T-helper 17 cell (primary cell): ENCODE data around the gene SREBF1. TPM values are rescaled to one million over a fixed set of nuclear protein-coding genes. Genes with fewer than 3 reads are reported as not detected.

Experiments
- ATAC-seq: fragments of 150-1000 bp; cut with Tn5 transposase; 2 replicates; pipeline ENCODE4 v1.10.0; 2021; ENCODE audit warnings: mild to moderate bottlenecking, moderate library complexity
- DNase-seq, 3 donors: peaks; one replicate each; pipeline versions ENCODE4 v3.0.0 to v3.0.0-alpha.2; 2020 to 2021
- H3K9me3 ChIP-seq: one replicate; pipeline ENCODE4 v1.7.0; 2013; ENCODE audit warnings: low read length, mild to moderate bottlenecking; ENCODE audit not compliant: control insufficient read depth, poor library complexity, severe bottlenecking
- H3K27ac Mint-ChIP-seq: one replicate; pipeline ENCODE4 v1.8.0; 2022; ENCODE audit warnings: mild to moderate bottlenecking, moderate library complexity, mixed read lengths
- H3K27me3 Mint-ChIP-seq: one replicate; pipeline ENCODE4 v1.8.0; 2022; ENCODE audit warnings: mixed read lengths
- H3K36me3 Mint-ChIP-seq: one replicate; pipeline ENCODE4 v1.8.0; 2022; ENCODE audit warnings: low read depth, mixed read lengths
- H3K4me1 Mint-ChIP-seq: one replicate; pipeline ENCODE4 v1.8.0; 2022; ENCODE audit warnings: mild to moderate bottlenecking, mixed read lengths
- H3K4me3 Mint-ChIP-seq: one replicate; pipeline ENCODE4 v1.8.0; 2022; ENCODE audit warnings: mild to moderate bottlenecking, moderate library complexity, mixed read lengths
- total RNA-seq, 4 donors: library from RNA in 2 of 4; stranded (reverse) in 2 of 4; gene quantifications; one replicate each; pipeline ENCODE4 v1.2.3 and lab custom pipeline; 2022 to 2026

Gene SREBF1
- total RNA-seq, 2 donors from 2014 or later: 198 to 241 TPM

DNA sequence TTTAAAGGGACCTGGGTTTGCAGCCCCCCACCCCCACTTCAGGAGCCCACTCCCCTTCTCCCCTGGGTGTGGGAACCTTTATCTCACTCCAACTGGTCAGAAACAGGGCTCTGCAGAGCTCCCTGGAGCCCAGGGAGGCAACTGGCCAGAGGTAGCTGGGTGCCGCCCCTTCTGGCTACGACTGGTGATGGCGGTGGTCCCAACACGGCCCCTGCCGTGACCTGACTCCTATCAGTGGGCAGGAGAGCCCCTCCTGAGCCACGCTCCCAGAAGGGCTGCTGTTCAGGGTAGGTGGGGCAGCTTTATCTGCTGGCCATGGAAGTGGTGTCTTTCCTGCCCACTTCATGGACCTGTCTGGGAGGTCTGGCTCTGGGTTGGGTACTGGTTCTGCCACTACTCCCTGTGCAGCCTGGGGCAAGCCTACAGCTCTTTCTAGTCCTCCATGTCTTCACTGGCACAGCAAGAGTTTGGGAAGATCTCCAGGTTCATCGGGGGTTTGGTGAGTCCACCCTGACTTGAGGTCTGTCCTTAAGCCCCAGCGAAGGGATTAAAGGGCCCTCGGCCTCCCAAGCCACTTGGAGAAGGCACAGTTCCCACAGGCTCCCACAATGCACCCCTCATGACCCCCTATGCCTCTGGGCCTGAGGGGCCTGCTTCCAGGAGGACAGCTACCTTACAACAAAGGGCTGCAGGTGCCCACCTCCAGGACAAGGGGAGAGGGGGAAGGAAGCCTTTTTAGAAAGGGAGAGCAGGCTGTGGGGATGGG, 5.5 kb upstream of the SREBF1 start:
- no peak for ATAC-seq
- Mint-ChIP-seq H3K36me3 (no peaks in the 10 kb centered on the region), H3K4me3 (no peak overlapping the region), H3K27me3 (no peaks in the 10 kb centered on the region), H3K27ac (peak overlapping the region; percentile 96), H3K4me1 (peaks cover 23% of the 10 kb centered on the region)
- H3K9me3 ChIP-seq: no peaks in the 10 kb centered on the region
- DNase-seq: no peak

- H3K9me3 ChIP-seq: no peaks in the 10 kb centered on the region
- Mint-ChIP-seq H3K36me3 (no peaks in the 10 kb centered on the region), H3K27ac (peak overlapping the region; percentile 96), H3K27me3 (no peaks in the 10 kb centered on the region), H3K4me1 (peaks cover 24% of the 10 kb centered on the region), H3K4me3 (peak overlapping the region; percentile 15)
- DNase-seq (no peak), ATAC-seq (no peak)
Measured at GRCh38 chr17:17841601-17842025, 4.8 kb upstream of the SREBF1 start.

- H3K9me3 ChIP-seq: no peaks in the 10 kb centered on the region
- ATAC-seq (no peak), DNase-seq (no peak)
- peaks cover 25% of the 10 kb centered on the region for H3K4me1 Mint-ChIP-seq
- H3K27ac Mint-ChIP-seq: peak overlapping the region; percentile 96
- no peaks in the 10 kb centered on the region for H3K36me3 Mint-ChIP-seq
- no peaks in the 10 kb centered on the region for H3K27me3 Mint-ChIP-seq
- H3K4me3 Mint-ChIP-seq: peak overlapping the region; percentile 83
Measured at GRCh38 chr17:17840751-17841591, 4.2 kb upstream of the SREBF1 start.

DNA sequence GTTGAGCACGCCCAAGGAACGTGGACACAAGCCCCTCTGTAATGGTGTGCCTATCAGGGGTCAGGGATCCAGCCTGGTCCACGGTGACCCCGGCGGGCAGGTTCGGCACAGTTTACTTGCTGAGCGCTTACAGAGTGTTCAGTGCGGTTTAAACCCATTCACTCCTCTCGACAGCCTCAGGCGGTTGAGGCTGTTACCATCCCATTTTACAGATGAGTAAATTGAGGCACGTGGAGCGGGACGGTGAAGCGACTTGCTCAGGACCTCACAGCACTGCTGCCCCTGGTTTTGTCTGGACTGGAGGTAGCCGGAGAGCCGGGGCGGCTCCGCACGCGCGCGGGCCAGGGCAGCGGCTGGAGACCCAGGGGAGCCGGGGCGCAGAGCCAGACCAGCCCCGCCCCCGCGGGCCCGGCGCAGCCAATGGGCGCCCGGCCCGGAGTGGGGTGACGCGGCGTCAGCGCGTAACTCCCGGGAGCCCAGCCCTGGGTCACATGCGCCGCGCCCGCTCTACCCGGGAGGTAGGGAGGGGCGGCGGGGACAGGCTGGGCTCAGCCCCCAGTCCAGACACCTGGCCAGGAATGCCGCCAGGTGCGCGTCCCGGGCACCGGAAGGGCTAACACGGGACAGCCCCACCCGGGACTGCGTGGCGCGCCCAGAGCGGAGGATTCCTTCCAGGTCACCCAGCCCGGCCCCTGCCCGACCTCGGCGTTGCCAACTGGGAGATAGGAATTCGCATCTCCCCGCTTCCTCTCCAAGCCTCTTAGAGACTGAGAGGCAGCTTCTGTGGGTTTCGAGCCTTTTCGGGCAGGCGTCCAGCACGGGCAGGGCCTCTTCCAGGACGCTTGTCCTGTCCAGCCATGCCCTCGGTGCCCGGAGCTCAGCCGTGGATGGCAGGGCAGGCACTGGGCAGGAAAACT, 3.3 kb upstream of the SREBF1 start:
- Mint-ChIP-seq H3K4me1 (peaks cover 34% of the 10 kb centered on the region), H3K27ac (peak overlapping the region; percentile 98), H3K27me3 (no peaks in the 10 kb centered on the region), H3K36me3 (no peaks in the 10 kb centered on the region), H3K4me3 (peak overlapping the region; percentile 80)
- ATAC-seq (peak; percentile 74), DNase-seq (peak; percentile 73 to 85 (median 74))
- H3K9me3 ChIP-seq: no peaks in the 10 kb centered on the region

DNA sequence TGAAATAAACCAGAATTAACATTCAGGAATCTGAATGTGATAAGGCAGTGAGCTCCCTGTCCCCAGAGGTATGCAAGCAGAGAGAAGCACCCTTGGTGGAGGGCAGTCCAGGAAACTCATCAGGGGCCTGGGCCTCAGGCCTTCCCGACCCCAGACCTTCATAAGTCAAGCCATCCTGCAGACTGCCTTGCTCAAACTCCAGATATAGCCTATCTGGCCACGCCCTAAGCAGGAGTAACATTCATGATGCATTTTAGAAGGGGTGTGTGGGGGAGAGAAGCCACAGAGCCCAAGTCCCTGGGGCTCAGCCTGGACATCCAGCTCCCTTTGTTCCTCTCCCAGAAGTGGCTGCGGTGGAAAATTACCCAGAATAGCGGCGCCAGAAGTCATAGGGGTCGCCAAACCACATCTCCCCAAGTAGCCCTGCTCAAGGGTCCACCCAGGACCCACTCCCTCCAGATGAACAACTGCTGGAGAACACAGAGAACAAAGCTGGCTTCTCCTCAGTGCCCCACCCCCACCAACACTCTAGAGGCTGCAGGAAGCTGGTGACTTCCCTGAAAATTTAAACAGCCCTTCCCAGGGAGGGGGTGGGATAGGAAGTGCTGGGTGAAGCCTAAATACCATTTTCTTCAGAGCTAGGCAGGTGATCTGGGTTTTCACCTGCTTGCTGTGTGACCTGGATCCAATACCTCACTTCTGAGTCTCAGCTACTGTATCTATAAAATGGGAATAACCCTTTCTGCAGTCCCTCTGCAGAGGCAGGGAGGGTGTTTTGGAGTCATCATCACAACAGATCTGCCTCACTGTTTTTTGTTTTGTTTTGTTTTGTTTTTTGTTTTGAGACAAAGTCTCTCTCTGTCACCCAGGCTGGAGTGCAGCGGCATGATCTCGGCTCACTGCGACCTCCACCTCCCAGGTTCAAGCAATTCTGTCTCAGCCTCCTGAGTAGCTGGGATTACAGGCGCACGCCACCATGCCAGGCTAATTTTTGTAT, 1.5 kb upstream of the SREBF1 start:
- peak overlapping the region; percentile 91 for H3K4me3 Mint-ChIP-seq
- peaks cover 46% of the 10 kb centered on the region for H3K4me1 Mint-ChIP-seq
- DNase-seq (no peak), ATAC-seq (no peak)
- no peaks in the 10 kb centered on the region for H3K9me3 ChIP-seq
- H3K27me3 Mint-ChIP-seq: no peaks in the 10 kb centered on the region
- no peaks in the 10 kb centered on the region for H3K36me3 Mint-ChIP-seq
- H3K27ac Mint-ChIP-seq: peak overlapping the region; percentile 98

DNA sequence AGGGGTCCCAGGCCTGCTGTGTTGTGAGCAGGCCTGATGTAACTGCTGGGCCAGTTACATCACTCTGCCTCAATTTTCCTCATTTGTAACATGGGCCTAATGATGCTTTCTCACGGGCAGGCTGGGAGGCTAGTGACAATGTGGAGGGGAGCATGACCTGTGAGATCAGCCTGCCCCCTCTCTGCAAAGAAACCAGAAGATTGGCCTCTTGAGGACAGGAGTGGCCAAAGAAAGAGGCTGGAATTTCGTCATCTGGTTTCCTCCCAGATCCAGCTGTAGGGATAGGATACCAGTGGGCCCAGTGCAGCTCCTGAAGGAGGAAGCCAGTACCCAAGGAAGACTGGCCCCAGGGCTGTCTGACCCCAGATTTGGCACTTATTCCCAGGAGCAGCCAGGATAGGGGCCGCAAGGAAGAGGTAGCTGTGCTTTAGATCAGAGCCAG, 615 bp upstream of the SREBF1 start:
- no peaks in the 10 kb centered on the region for H3K9me3 ChIP-seq
- ATAC-seq (no peak), DNase-seq (no peak)
- peaks cover 44% of the 10 kb centered on the region for H3K4me1 Mint-ChIP-seq
- peaks cover under 1% of the 10 kb centered on the region for H3K36me3 Mint-ChIP-seq
- H3K27me3 Mint-ChIP-seq: no peaks in the 10 kb centered on the region
- H3K27ac Mint-ChIP-seq: peak overlapping the region; percentile 98
- H3K4me3 Mint-ChIP-seq: peak overlapping the region; percentile 91

GRCh38 chr17:17836250-17836817, 452 bp downstream of the SREBF1 start:
- H3K4me1 Mint-ChIP-seq: peaks cover 48% of the 10 kb centered on the region
- H3K9me3 ChIP-seq: no peaks in the 10 kb centered on the region
- H3K36me3 Mint-ChIP-seq: peaks cover 2% of the 10 kb centered on the region
- ATAC-seq: peak; percentile 79
- H3K27me3 Mint-ChIP-seq: no peaks in the 10 kb centered on the region
- peak overlapping the region; percentile 98 for H3K27ac Mint-ChIP-seq
- H3K4me3 Mint-ChIP-seq: peak overlapping the region; percentile 91
- peak; percentile 91 to 97 (median 92) for DNase-seq

GRCh38 chr17:17835415-17836249, 1.2 kb downstream of the SREBF1 start:
- H3K27ac Mint-ChIP-seq: peak overlapping the region; percentile 98
- H3K9me3 ChIP-seq: no peaks in the 10 kb centered on the region
- no peak for DNase-seq
- H3K4me3 Mint-ChIP-seq: peak overlapping the region; percentile 91
- peaks cover 2% of the 10 kb centered on the region for H3K36me3 Mint-ChIP-seq
- no peak for ATAC-seq
- no peaks in the 10 kb centered on the region for H3K27me3 Mint-ChIP-seq
- H3K4me1 Mint-ChIP-seq: peaks cover 44% of the 10 kb centered on the region

GRCh38 chr17:17834974-17835373, 1.8 kb downstream of the SREBF1 start:
- H3K36me3 Mint-ChIP-seq: peaks cover 2% of the 10 kb centered on the region
- peaks cover 44% of the 10 kb centered on the region for H3K4me1 Mint-ChIP-seq
- no peak for ATAC-seq
- no peak for DNase-seq
- H3K27me3 Mint-ChIP-seq: no peaks in the 10 kb centered on the region
- H3K27ac Mint-ChIP-seq: peak overlapping the region; percentile 98
- no peaks in the 10 kb centered on the region for H3K9me3 ChIP-seq
- H3K4me3 Mint-ChIP-seq: peak overlapping the region; percentile 91

DNA sequence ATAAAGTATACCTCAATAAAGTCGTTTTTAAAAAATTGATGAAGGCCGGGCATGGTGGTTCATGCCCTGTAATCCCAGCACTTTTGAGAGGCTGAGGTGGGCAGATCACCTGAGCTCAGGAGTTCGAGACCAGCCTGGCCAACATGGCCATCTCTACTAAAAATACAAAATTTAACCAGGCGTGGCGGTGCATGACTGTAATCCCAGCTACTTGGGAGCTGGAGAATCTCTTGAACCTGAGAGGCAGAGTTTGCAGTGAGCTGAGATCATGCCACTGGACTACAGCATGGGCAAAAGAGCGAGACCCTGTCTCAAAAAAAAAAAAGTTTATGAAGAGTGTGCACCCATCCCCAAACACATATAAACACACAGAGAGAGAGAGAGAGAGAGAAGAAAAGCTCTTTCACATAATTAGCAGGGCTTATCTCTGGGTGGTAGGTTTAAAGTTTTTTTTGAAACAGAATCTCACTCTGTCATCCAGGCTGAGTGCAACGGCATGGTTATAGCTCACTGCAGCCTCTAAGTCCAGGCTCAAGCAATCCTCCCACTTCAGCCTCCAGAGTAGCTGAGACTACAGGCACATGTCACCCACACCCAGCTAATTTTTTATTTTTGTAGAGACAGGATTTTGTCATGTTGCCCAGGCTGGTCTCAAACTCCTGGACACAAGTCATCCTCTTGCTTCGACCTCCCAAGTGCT, 3.0 kb downstream of the SREBF1 start:
- DNase-seq (no peak), ATAC-seq (no peak)
- peaks cover 43% of the 10 kb centered on the region for H3K4me1 Mint-ChIP-seq
- H3K36me3 Mint-ChIP-seq: peaks cover 2% of the 10 kb centered on the region
- peak overlapping the region; percentile 91 for H3K4me3 Mint-ChIP-seq
- H3K9me3 ChIP-seq: no peaks in the 10 kb centered on the region
- no peaks in the 10 kb centered on the region for H3K27me3 Mint-ChIP-seq
- peak overlapping the region; percentile 98 for H3K27ac Mint-ChIP-seq

- H3K4me3 Mint-ChIP-seq: no peak overlapping the region
- no peak overlapping the region for H3K27ac Mint-ChIP-seq
- DNase-seq (no peak), ATAC-seq (no peak)
- H3K4me1 Mint-ChIP-seq: peaks cover 42% of the 10 kb centered on the region
- no peaks in the 10 kb centered on the region for H3K27me3 Mint-ChIP-seq
- no peaks in the 10 kb centered on the region for H3K9me3 ChIP-seq
- H3K36me3 Mint-ChIP-seq: peaks cover 2% of the 10 kb centered on the region
Measured at GRCh38 chr17:17832032-17832363, 4.8 kb downstream of the SREBF1 start.
